WTC11 (cell line): ENCODE results near the gene ZNF140. TPM values are rescaled to one million over a fixed set of nuclear protein-coding genes. Genes with fewer than 3 reads are reported as not detected.

Source experiments
- ATAC-seq: fragments of 200-7000 bp; cut with Tn5 transposase; 2 replicates; pipeline ENCODE4 v1.10.0; 2021; ENCODE audit warnings: mild to moderate bottlenecking, moderate library complexity
- CTCF ChIA-PET: fragments of 300-600 bp; sonication (Branson Sonifier 250); formaldehyde crosslinking; loops from one replicate; lab custom pipeline; 2021; ENCODE audit warnings: antibody characterized with exemption; lab: Charles Lee
- POLR2A ChIA-PET: fragments of 350-600 bp; sonication (Branson Sonifier 250); formaldehyde crosslinking; loops from one replicate; lab custom pipeline; 2021; ENCODE audit warnings: antibody characterized with exemption; lab: Charles Lee
- DNase-seq: peaks from one replicate; pipeline ENCODE4 v3.0.0; 2021; ENCODE audit warnings: low spot score
- H3K27ac Mint-ChIP-seq: 2 replicates; pipeline ENCODE4 v1.8.0; 2021; ENCODE audit warnings: mixed read lengths
- H3K27me3 Mint-ChIP-seq: 2 replicates; pipeline ENCODE4 v1.8.0; 2021; ENCODE audit warnings: low read depth, mild to moderate bottlenecking, moderate library complexity, mixed read lengths
- H3K36me3 Mint-ChIP-seq: 2 replicates; pipeline ENCODE4 v1.8.0; 2021; ENCODE audit warnings: mixed read lengths
- H3K4me1 Mint-ChIP-seq: 2 replicates; pipeline ENCODE4 v1.8.0; 2022; ENCODE audit warnings: mixed read lengths
- H3K4me3 Mint-ChIP-seq: 2 replicates; pipeline ENCODE4 v1.8.0; 2021; ENCODE audit warnings: mild to moderate bottlenecking, moderate library complexity, mixed read lengths
- H3K9me3 Mint-ChIP-seq: 2 replicates; pipeline ENCODE4 v1.8.0; 2021; ENCODE audit warnings: mixed read lengths
- ATF1 ChIP-seq: sonication (generic); formaldehyde crosslinking; IDR thresholded peaks from 2 replicates; pipeline ENCODE4 v1.8.1; 2023; ENCODE audit warnings: mild to moderate bottlenecking, moderate library complexity, missing genetic modification reagents
- ATF3 ChIP-seq: sonication (generic); formaldehyde crosslinking; conservative IDR thresholded peaks from 2 replicates; pipeline ENCODE4 v1.8.1; 2022; ENCODE audit warnings: mild to moderate bottlenecking, missing genetic modification reagents
- CTCF ChIP-seq: fragments of 200-600 bp; IDR thresholded peaks from 2 replicates; pipeline ENCODE4 v1.8.0; 2022; ENCODE audit warnings: antibody characterized with exemption
- E2F5 ChIP-seq: sonication (generic); formaldehyde crosslinking; IDR thresholded peaks from 2 replicates; pipeline ENCODE4 v1.8.1; 2022; ENCODE audit warnings: mild to moderate bottlenecking, moderate library complexity, missing genetic modification reagents
- ELF4 ChIP-seq: sonication (generic); formaldehyde crosslinking; IDR thresholded peaks from 2 replicates; pipeline ENCODE4 v1.8.1; 2022; ENCODE audit warnings: low read depth, mild to moderate bottlenecking, moderate library complexity, missing genetic modification reagents
- ERG ChIP-seq: fragments of 250-450 bp; sonication (Bioruptor Pico); IDR thresholded peaks from 2 replicates; pipeline ENCODE4 v1.8.0; 2021; ENCODE audit warnings: mild to moderate bottlenecking
- FOXJ3 ChIP-seq: sonication (generic); formaldehyde crosslinking; IDR thresholded peaks from 2 replicates; pipeline ENCODE4 v1.9.0; 2021; ENCODE audit warnings: missing genetic modification reagents, mild to moderate bottlenecking, borderline replicate concordance
- FOXK1 ChIP-seq: sonication (generic); formaldehyde crosslinking; IDR thresholded peaks from 2 replicates; pipeline ENCODE4 v1.8.0; 2022; ENCODE audit warnings: mild to moderate bottlenecking, moderate library complexity, missing genetic modification reagents
- HMGA2 ChIP-seq: fragments of 250-450 bp; sonication (Bioruptor Pico); IDR thresholded peaks from 2 replicates; pipeline ENCODE4 v1.4.0; 2021; ENCODE audit warnings: mild to moderate bottlenecking, moderate library complexity
- IRF2 ChIP-seq: sonication (generic); formaldehyde crosslinking; IDR thresholded peaks from 2 replicates; pipeline ENCODE4 v1.8.0; 2022; ENCODE audit warnings: low read depth, missing genetic modification reagents, borderline replicate concordance
- JUN ChIP-seq: sonication (generic); formaldehyde crosslinking; IDR thresholded peaks from 2 replicates; pipeline ENCODE4 v1.8.0; 2023; ENCODE audit warnings: mild to moderate bottlenecking, missing genetic modification reagents
- MXD4 ChIP-seq: fragments of 250-450 bp; sonication (Bioruptor Pico); IDR thresholded peaks from 2 replicates; pipeline ENCODE4 v1.8.0; 2021; ENCODE audit warnings: mild to moderate bottlenecking, moderate library complexity, borderline replicate concordance
- NFYB ChIP-seq: sonication (generic); formaldehyde crosslinking; conservative IDR thresholded peaks from 2 replicates; pipeline ENCODE4 v1.8.0; 2022; ENCODE audit warnings: low read depth, missing genetic modification reagents
- SP1 ChIP-seq: sonication (generic); formaldehyde crosslinking; conservative IDR thresholded peaks from 2 replicates; pipeline ENCODE4 v1.8.1; 2022; ENCODE audit warnings: missing genetic modification reagents
- TCF7 ChIP-seq: sonication (generic); formaldehyde crosslinking; IDR thresholded peaks from 2 replicates; pipeline ENCODE4 v1.8.0; 2022; ENCODE audit warnings: mild to moderate bottlenecking, low read depth, missing genetic modification reagents, moderate library complexity
- TP53 ChIP-seq: sonication (generic); formaldehyde crosslinking; IDR thresholded peaks from 2 replicates; pipeline ENCODE4 v1.8.1; 2023; ENCODE audit warnings: mild to moderate bottlenecking, missing genetic modification reagents
- ZNF281 ChIP-seq: sonication (generic); formaldehyde crosslinking; IDR thresholded peaks from 2 replicates; pipeline ENCODE4 v1.8.0; 2023; ENCODE audit warnings: mild to moderate bottlenecking, missing genetic modification reagents
- ZNF425 ChIP-seq: fragments of 250-450 bp; sonication (Bioruptor Pico); conservative IDR thresholded peaks from 2 replicates; pipeline ENCODE4 v1.9.0; 2021; ENCODE audit warnings: mild to moderate bottlenecking
- total RNA-seq: library from RNA; stranded (reverse); gene quantifications from 3 replicates; pipeline ENCODE4 v1.2.3, GENCODE V29; 2021

The ZNF140 gene
- total RNA-seq, 1 experiment from 2014 or later, result 10.3 TPM

GRCh38 chr12:133046698-133047097 is 34.0 kb upstream of the ZNF140 start:
- Mint-ChIP-seq H3K36me3 (peaks cover 97% of the 10 kb centered on the region), H3K4me1 (no peaks in the 10 kb centered on the region), H3K27me3 (peaks cover 3% of the 10 kb centered on the region), H3K4me3 (no peak overlapping the region), H3K27ac (no peak overlapping the region), H3K9me3 (peaks cover 88% of the 10 kb centered on the region)
- no peak for TF ChIP-seq ERG (CRISPR knock-in tag)
- no peak for TF ChIP-seq ELF4 (CRISPR knock-in tag)
- peak; percentile 96 for TF ChIP-seq HMGA2
- no peak for TF ChIP-seq ATF1 (CRISPR knock-in tag)
- TF ChIP-seq E2F5 (CRISPR knock-in tag), result no peak
- TF ChIP-seq TCF7, result no peak
- ATAC-seq (no peak), DNase-seq (no peak)
- ChIA-PET POLR2A (interaction anchor here (0.6 kb wide), 1 partner anchor 121 kb away, joined by 3 read pairs; no protein-coding TSS in a partner anchor), CTCF (no interaction called here)

GRCh38 chr12:133057446-133057845 is 23.3 kb upstream of the ZNF140 start:
- no peak for DNase-seq
- no peak overlapping the region for H3K27ac Mint-ChIP-seq
- H3K9me3 Mint-ChIP-seq, result peaks cover 87% of the 10 kb centered on the region
- H3K4me1 Mint-ChIP-seq, result no peaks in the 10 kb centered on the region
- ChIA-PET CTCF (no interaction called here), POLR2A (no interaction called here)
- peaks cover 31% of the 10 kb centered on the region for H3K27me3 Mint-ChIP-seq
- H3K4me3 Mint-ChIP-seq, result no peak overlapping the region
- H3K36me3 Mint-ChIP-seq, result peaks cover 97% of the 10 kb centered on the region
- no peak for TF ChIP-seq SP1 (CRISPR knock-in tag)
- TF ChIP-seq ZNF281 (CRISPR knock-in tag), result no peak
- no peak for ATAC-seq

GRCh38 chr12:133058203-133059113 is 22.3 kb upstream of the ZNF140 start:
- peaks cover 97% of the 10 kb centered on the region for H3K36me3 Mint-ChIP-seq
- H3K4me3 Mint-ChIP-seq, result no peak overlapping the region
- peaks cover 87% of the 10 kb centered on the region for H3K9me3 Mint-ChIP-seq
- ATAC-seq, result no peak
- ChIA-PET POLR2A (no interaction called here), CTCF (no interaction called here)
- no peak overlapping the region for H3K27ac Mint-ChIP-seq
- no peak for TF ChIP-seq MXD4
- no peak for TF ChIP-seq NFYB (CRISPR knock-in tag)
- TF ChIP-seq CTCF, result no peak
- TF ChIP-seq JUN, result no peak
- no peak for TF ChIP-seq ATF1 (CRISPR knock-in tag)
- no peak for TF ChIP-seq ZNF425 (CRISPR knock-in tag)
- no peak for TF ChIP-seq FOXK1 (CRISPR knock-in tag)
- no peak for TF ChIP-seq ATF3
- TF ChIP-seq IRF2 (CRISPR knock-in tag), result no peak
- TF ChIP-seq FOXJ3 (CRISPR knock-in tag), result no peak
- no peak for TF ChIP-seq TP53 (CRISPR knock-in tag)
- no peak for DNase-seq
- H3K27me3 Mint-ChIP-seq, result peaks cover 37% of the 10 kb centered on the region
- no peaks in the 10 kb centered on the region for H3K4me1 Mint-ChIP-seq
